Activated CD4-positive, alpha-beta memory T cell treated with anti-CD3 and anti-CD28 coated beads, Interleukin-2, amount 10 ng/mL, durations not matched to agents 7 days and 5 days (primary cell): Measurements from ENCODE around the gene MRGPRX1. TPM values are rescaled to one million over a fixed set of nuclear protein-coding genes. Genes with fewer than 3 reads are reported as not detected.
"Not testable (repeated sequence)": the region's sequence is repeated elsewhere in the genome, so short reads cannot be mapped to it uniquely, and the experiment has no call there.

ENCODE experiments used
- CTCF ChIA-PET: fragments of 350-600 bp; sonication (Branson Sonifier 250); formaldehyde crosslinking; loops from one replicate; lab custom pipeline; 2021; ENCODE audit warnings: antibody characterized with exemption, inconsistent platforms; lab: Charles Lee
- POLR2A ChIA-PET: fragments of 350-600 bp; sonication (Branson Sonifier 250); formaldehyde crosslinking; loops from one replicate; lab custom pipeline; 2021; ENCODE audit warnings: antibody characterized with exemption; lab: Charles Lee
- DNase-seq: peaks from one replicate; pipeline ENCODE4 v3.0.0-alpha.2; 2020
- H3K27ac Mint-ChIP-seq: one replicate; pipeline ENCODE4 v1.8.0; 2021; ENCODE audit warnings: mild to moderate bottlenecking, mixed read lengths
- H3K27me3 Mint-ChIP-seq: one replicate; pipeline ENCODE4 v1.8.0; 2021; ENCODE audit warnings: mixed read lengths
- H3K36me3 Mint-ChIP-seq: one replicate; pipeline ENCODE4 v1.8.0; 2021; ENCODE audit warnings: low read depth, mixed read lengths
- H3K4me1 Mint-ChIP-seq: one replicate; pipeline ENCODE4 v1.8.0; 2021; ENCODE audit warnings: mixed read lengths
- H3K4me3 Mint-ChIP-seq: one replicate; pipeline ENCODE4 v1.8.0; 2021; ENCODE audit warnings: mild to moderate bottlenecking, mixed read lengths
- H3K9me3 Mint-ChIP-seq: one replicate; pipeline ENCODE4 v1.8.0; 2021; ENCODE audit warnings: mixed read lengths
- total RNA-seq, 2 experiments: library from RNA; stranded (reverse); gene quantifications; one replicate each; pipeline ENCODE4 v1.2.3, GENCODE V29; 2021

MRGPRX1 gene
- total RNA-seq, 2 experiments from 2014 or later: not detected

- POLR2A ChIA-PET, H3K9me3 Mint-ChIP-seq: not testable (repeated sequence)
Observed at GRCh38 chr11:18925426-18925825, 13.8 kb downstream of the MRGPRX1 start.

GRCh38 chr11:18912883-18913282 is 26.3 kb downstream of the MRGPRX1 start:
- H3K4me1 Mint-ChIP-seq: no peaks in the 10 kb centered on the region
- no peak for DNase-seq
- no peak overlapping the region for H3K27ac Mint-ChIP-seq
- ChIA-PET POLR2A (no interaction called here), CTCF (no interaction called here)
- no peaks in the 10 kb centered on the region for H3K36me3 Mint-ChIP-seq
- H3K9me3 Mint-ChIP-seq: no peaks in the 10 kb centered on the region
- H3K4me3 Mint-ChIP-seq: no peak overlapping the region
- H3K27me3 Mint-ChIP-seq: peaks cover 17% of the 10 kb centered on the region

More at GRCh38 chr11:18925426-18925825, 13.8 kb downstream of the MRGPRX1 start:
- H3K27ac Mint-ChIP-seq, DNase-seq, H3K4me3 Mint-ChIP-seq, CTCF ChIA-PET, H3K36me3 Mint-ChIP-seq, H3K4me1 Mint-ChIP-seq, H3K27me3 Mint-ChIP-seq: not testable (repeated sequence)

DNA sequence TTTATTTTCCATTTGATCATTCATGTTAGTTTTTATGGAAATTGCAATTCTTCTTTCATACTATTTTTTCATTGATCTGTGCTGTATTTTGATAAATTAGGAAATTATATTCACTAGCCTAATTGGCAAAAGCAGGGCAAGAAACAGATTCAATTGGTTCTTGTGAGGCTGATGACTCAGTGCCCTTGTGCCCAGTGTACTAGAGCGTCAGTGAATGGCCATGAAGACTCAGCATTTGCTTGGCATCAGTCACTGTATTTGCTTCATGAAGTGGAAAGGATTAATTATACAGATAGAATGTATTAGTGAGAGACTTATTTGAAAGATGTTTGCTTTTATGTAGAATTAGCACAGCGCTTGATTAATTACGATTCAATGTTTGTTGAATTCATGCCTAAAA is 31.8 kb downstream of the MRGPRX1 start:
- peaks cover 19% of the 10 kb centered on the region for H3K27me3 Mint-ChIP-seq
- no peaks in the 10 kb centered on the region for H3K4me1 Mint-ChIP-seq
- no peak for DNase-seq
- ChIA-PET CTCF (no interaction called here), POLR2A (no interaction called here)
- no peak overlapping the region for H3K4me3 Mint-ChIP-seq
- H3K27ac Mint-ChIP-seq: no peak overlapping the region
- no peaks in the 10 kb centered on the region for H3K36me3 Mint-ChIP-seq
- H3K9me3 Mint-ChIP-seq: no peaks in the 10 kb centered on the region

GRCh38 chr11:18900637-18901036 is 38.6 kb downstream of the MRGPRX1 start:
- H3K4me1 Mint-ChIP-seq, CTCF ChIA-PET, H3K9me3 Mint-ChIP-seq, POLR2A ChIA-PET, H3K36me3 Mint-ChIP-seq, DNase-seq, H3K27ac Mint-ChIP-seq, H3K4me3 Mint-ChIP-seq: not testable (repeated sequence)
- peaks cover 27% of the 10 kb centered on the region for H3K27me3 Mint-ChIP-seq

GRCh38 chr11:18900151-18900611 is 39.0 kb downstream of the MRGPRX1 start:
- H3K4me1 Mint-ChIP-seq, POLR2A ChIA-PET, H3K9me3 Mint-ChIP-seq, H3K4me3 Mint-ChIP-seq, H3K36me3 Mint-ChIP-seq, H3K27ac Mint-ChIP-seq, CTCF ChIA-PET, DNase-seq: not testable (repeated sequence)
- H3K27me3 Mint-ChIP-seq: peaks cover 27% of the 10 kb centered on the region

- H3K4me3 Mint-ChIP-seq, H3K27ac Mint-ChIP-seq, CTCF ChIA-PET, H3K4me1 Mint-ChIP-seq, H3K36me3 Mint-ChIP-seq, DNase-seq, H3K9me3 Mint-ChIP-seq, POLR2A ChIA-PET: not testable (repeated sequence)
- peaks cover 25% of the 10 kb centered on the region for H3K27me3 Mint-ChIP-seq
Observed at GRCh38 chr11:18891712-18892111, 47.5 kb downstream of the MRGPRX1 start.

DNA sequence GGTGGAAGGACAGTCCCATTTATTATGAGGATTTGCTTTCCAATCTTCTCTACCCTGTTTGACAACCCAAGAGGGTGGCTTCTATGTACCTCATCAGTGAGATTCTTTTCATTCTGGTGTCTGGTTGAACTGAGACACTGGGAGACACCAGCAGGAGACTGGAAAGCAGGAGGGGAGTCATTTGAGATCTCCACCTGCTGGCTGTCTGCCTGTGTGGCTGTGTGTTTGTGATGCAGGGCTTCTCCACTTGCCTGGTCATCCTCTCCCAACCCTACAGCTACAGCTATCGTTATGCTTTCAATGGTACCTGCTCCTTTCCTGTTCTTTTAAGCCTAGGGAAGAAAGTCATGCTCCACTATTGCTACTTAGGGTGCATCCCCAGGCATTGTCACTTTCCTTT is 48.6 kb downstream of the MRGPRX1 start:
- POLR2A ChIA-PET: no interaction called here
- Mint-ChIP-seq H3K27me3 (peaks cover 24% of the 10 kb centered on the region), H3K36me3 (no peaks in the 10 kb centered on the region), H3K4me1 (no peaks in the 10 kb centered on the region), H3K4me3 (no peak overlapping the region), H3K9me3 (peaks cover 2% of the 10 kb centered on the region), H3K27ac (no peak overlapping the region)
- CTCF ChIA-PET: no interaction called here
- no peak for DNase-seq

Other genes starting within 250 kb of the MRGPRX1 start
- 1 to 10 TPM; 1.8 to 2.4 TPM for gene TMEM86A, start 240.6 kb downstream of the MRGPRX1 start, total RNA-seq
- 1 to 10 TPM in 1 of 2 experiments, under 1 TPM in 1; 0.50 to 2.7 TPM for gene IGSF22, start 213.2 kb downstream of the MRGPRX1 start, total RNA-seq
- gene PTPN5, start 147.6 kb downstream of the MRGPRX1 start, total RNA-seq: not detected
- gene MRGPRX2, start 121.3 kb upstream of the MRGPRX1 start, total RNA-seq: not detected
- 10 to 100 TPM; 26.7 to 26.8 TPM for gene ZDHHC13, start 177.8 kb upstream of the MRGPRX1 start, total RNA-seq